Measurements from ENCODE around the gene NHLH2. TPM values are rescaled to one million over a fixed set of nuclear protein-coding genes. Genes with fewer than 3 reads are reported as not detected.

NHLH2 gene
- total RNA-seq, 1 donor from 2014 or later, result not detected

- intact Hi-C loops (cut with micrococcal nuclease), result no loop called here
- ATAC-seq (ENCODE audit: low read depth) (no peak), DNase-seq (no peak)
- ChIA-PET CTCF (no interaction called here), POLR2A (no interaction called here)
- TF ChIP-seq CTCF (IDR thresholded peaks at IDR 0.05), result no peak
- Mint-ChIP-seq H3K36me3 (ENCODE audit: low read depth) (no peaks in the 10 kb centered on the region), H3K27me3 (peaks cover 16% of the 10 kb centered on the region), H3K9me3 (no peaks in the 10 kb centered on the region), H3K4me1 (no peaks in the 10 kb centered on the region), H3K4me3 (no peak overlapping the region), H3K27ac (no peak overlapping the region)
Measured at GRCh38 chr1:115796036-115796435, 44.9 kb downstream of the NHLH2 start.

GRCh38 chr1:115794976-115795639, 45.8 kb downstream of the NHLH2 start:
- DNase-seq, result no peak
- POLR2A ChIA-PET, result no interaction called here
- no peaks in the 10 kb centered on the region for H3K9me3 Mint-ChIP-seq
- H3K4me1 Mint-ChIP-seq, result no peaks in the 10 kb centered on the region
- CTCF ChIA-PET, result no interaction called here
- TF ChIP-seq CTCF (IDR thresholded peaks at IDR 0.05), result no peak
- no peak overlapping the region for H3K27ac Mint-ChIP-seq
- intact Hi-C loops (cut with micrococcal nuclease), result no loop called here
- H3K27me3 Mint-ChIP-seq, result peaks cover 16% of the 10 kb centered on the region
- ATAC-seq (ENCODE audit: low read depth), result no peak
- no peaks in the 10 kb centered on the region for H3K36me3 Mint-ChIP-seq (ENCODE audit: low read depth)
- H3K4me3 Mint-ChIP-seq, result no peak overlapping the region

GRCh38 chr1:115793162-115793561, 47.8 kb downstream of the NHLH2 start:
- H3K4me3 Mint-ChIP-seq, result no peak overlapping the region
- no peaks in the 10 kb centered on the region for H3K36me3 Mint-ChIP-seq (ENCODE audit: low read depth)
- DNase-seq (no peak), ATAC-seq (ENCODE audit: low read depth) (no peak)
- H3K27ac Mint-ChIP-seq, result no peak overlapping the region
- no peaks in the 10 kb centered on the region for H3K4me1 Mint-ChIP-seq
- CTCF ChIA-PET, result no interaction called here
- TF ChIP-seq CTCF (IDR thresholded peaks at IDR 0.05), result no peak
- POLR2A ChIA-PET, result no interaction called here
- H3K9me3 Mint-ChIP-seq, result no peaks in the 10 kb centered on the region
- intact Hi-C loops (cut with micrococcal nuclease), result no loop called here
- peaks cover 15% of the 10 kb centered on the region for H3K27me3 Mint-ChIP-seq

GRCh38 chr1:115791816-115792215, 49.1 kb downstream of the NHLH2 start:
- no peak for TF ChIP-seq CTCF (IDR thresholded peaks at IDR 0.05)
- peaks cover 6% of the 10 kb centered on the region for H3K9me3 Mint-ChIP-seq

GRCh38 chr1:115790846-115791245, 50.1 kb downstream of the NHLH2 start:
- POLR2A ChIA-PET, result no interaction called here
- Mint-ChIP-seq H3K27me3 (peaks cover 11% of the 10 kb centered on the region), H3K4me3 (no peak overlapping the region), H3K36me3 (ENCODE audit: low read depth) (no peaks in the 10 kb centered on the region), H3K27ac (no peak overlapping the region), H3K9me3 (peaks cover 6% of the 10 kb centered on the region), H3K4me1 (no peaks in the 10 kb centered on the region)
- ATAC-seq (ENCODE audit: low read depth) (no peak), DNase-seq (no peak)
- intact Hi-C loops (cut with micrococcal nuclease), result no loop called here
- no peak for TF ChIP-seq CTCF (IDR thresholded peaks at IDR 0.05)
- CTCF ChIA-PET, result no interaction called here

More at GRCh38 chr1:115791816-115792215, 49.1 kb downstream of the NHLH2 start:
- ChIA-PET POLR2A (no interaction called here), CTCF (no interaction called here)
- no peak overlapping the region for H3K27ac Mint-ChIP-seq
- intact Hi-C loops (cut with micrococcal nuclease), result no loop called here
- DNase-seq, result no peak
- no peaks in the 10 kb centered on the region for H3K4me1 Mint-ChIP-seq
- H3K36me3 Mint-ChIP-seq (ENCODE audit: low read depth), result no peaks in the 10 kb centered on the region
- no peak overlapping the region for H3K4me3 Mint-ChIP-seq
- H3K27me3 Mint-ChIP-seq, result peaks cover 11% of the 10 kb centered on the region
- ATAC-seq (ENCODE audit: low read depth), result no peak
